SK-N-SH (cell line): ENCODE results near the gene COG3. TPM values are rescaled to one million over a fixed set of nuclear protein-coding genes. Genes with fewer than 3 reads are reported as not detected.

Source experiments
- CTCF ChIA-PET: fragments of 300-600, 350-600 bp; formaldehyde crosslinking; extraction: SDS; loops from one replicate; lab custom pipeline; 2021; lab: Yijun Ruan, JAX
- POLR2A ChIA-PET: fragments of 350-600 bp; sonication (Branson Sonifier 250); formaldehyde crosslinking; extraction: SDS; loops from one replicate; lab custom pipeline; 2020; ENCODE audit warnings: antibody characterized with exemption, inconsistent platforms; lab: Yijun Ruan, JAX
- DNase-seq: peaks from one replicate; pipeline ENCODE4 v3.0.0; 2012
- H2AFZ ChIP-seq: fragments of 200-600 bp; sonication (generic); 2 replicates; pipeline ENCODE4 v1.8.1; 2016; ENCODE audit warnings: antibody characterized with exemption, mild to moderate bottlenecking, low read depth
- H3F3A ChIP-seq: fragments of 200-600 bp; sonication (generic); replicated peaks from 2 replicates; pipeline ENCODE3; 2016; ENCODE audit warnings: antibody characterized with exemption, mild to moderate bottlenecking; ENCODE audit not compliant: insufficient read depth
- H3K27ac ChIP-seq, 2 experiments: fragments of 200-500 bp in 1 of 2; fragments of 200-600 bp in 1 of 2; sonication (Bioruptor generic) in 1 of 2; sonication (generic), shearing (Covaris generic) in 1 of 2; 2 replicates each; pipeline versions ENCODE4 v1.5.1 to v1.6.1; 2014 to 2016; ENCODE audit warnings: low read depth in 2 of 2, inconsistent platforms in 1 of 2, low read length in 1 of 2, mild to moderate bottlenecking in 1 of 2, mixed read lengths in 1 of 2
- H3K27me3 ChIP-seq: fragments of 200-600 bp; sonication (generic), shearing (Covaris generic); 2 replicates; pipeline ENCODE4 v1.6.1; 2016; ENCODE audit warnings: mixed run types; ENCODE audit not compliant: insufficient read depth
- H3K36me3 ChIP-seq, 2 experiments: fragments of 200-500 bp in 1 of 2; fragments of 200-600 bp in 1 of 2; sonication (Bioruptor generic) in 1 of 2; sonication (generic) in 1 of 2; replicated peaks in 1 of 2; 2 replicates each; pipeline versions ENCODE3 to v1.5.1; 2014 to 2016; ENCODE audit warnings: low read length in 1 of 2, mild to moderate bottlenecking in 1 of 2; ENCODE audit not compliant: insufficient read depth in 2 of 2, control insufficient read depth in 1 of 2
- H3K4me1 ChIP-seq, 2 experiments: fragments of 200-500 bp in 1 of 2; fragments of 200-600 bp in 1 of 2; sonication (Bioruptor generic) in 1 of 2; sonication (generic), shearing (Covaris generic) in 1 of 2; 2 replicates each; pipeline versions ENCODE4 v1.5.1 to v1.6.1; 2014 to 2016; ENCODE audit warnings: low read depth in 1 of 2, low read length in 1 of 2, mixed run types in 1 of 2; ENCODE audit not compliant: insufficient read depth in 2 of 2, control insufficient read depth in 1 of 2
- H3K4me2 ChIP-seq: fragments of 200-600 bp; sonication (generic), shearing (Covaris generic); 2 replicates; pipeline ENCODE4 v1.6.1; 2017; ENCODE audit warnings: mixed run types
- H3K4me3 ChIP-seq, 2 experiments: fragments of 200-500 bp in 1 of 2; fragments of 200-600 bp in 1 of 2; sonication (Bioruptor generic) in 1 of 2; sonication (generic), shearing (Covaris generic) in 1 of 2; 2 replicates each; pipeline versions ENCODE4 v1.5.1 to v1.8.1; 2014 to 2016; ENCODE audit warnings: low read depth in 2 of 2, inconsistent platforms in 1 of 2, low read length in 1 of 2, mild to moderate bottlenecking in 1 of 2, mixed read lengths in 1 of 2, moderate library complexity in 1 of 2
- H3K79me2 ChIP-seq: fragments of 200-600 bp; sonication (generic); 2 replicates; pipeline ENCODE4 v1.8.1; 2017; ENCODE audit warnings: mild to moderate bottlenecking; ENCODE audit not compliant: insufficient read depth
- H3K9ac ChIP-seq: fragments of 200-600 bp; sonication (generic); 2 replicates; pipeline ENCODE4 v1.6.1; 2017; ENCODE audit warnings: mixed run types
- H3K9me2 ChIP-seq: fragments of 200-600 bp; sonication (generic); 2 replicates; pipeline ENCODE4 v1.6.1; 2017; ENCODE audit warnings: mixed run types
- H3K9me3 ChIP-seq: fragments of 200-600 bp; sonication (generic); 2 replicates; pipeline ENCODE4 v1.6.1; 2017; ENCODE audit warnings: mixed run types, mild to moderate bottlenecking, moderate library complexity
- H4K20me1 ChIP-seq: fragments of 200-600 bp; sonication (generic); 2 replicates; pipeline ENCODE4 v1.6.1; 2017; ENCODE audit warnings: mild to moderate bottlenecking, mixed run types; ENCODE audit not compliant: insufficient read depth
- CHD2 ChIP-seq: fragments of 150-350 bp; IDR thresholded peaks from 2 replicates; pipeline ENCODE4 v1.6.1; 2018; ENCODE audit warnings: low read length; ENCODE audit not compliant: partially characterized antibody
- EZH2phosphoT487 ChIP-seq: fragments of 200-600 bp; sonication (generic); IDR thresholded peaks from 2 replicates; pipeline ENCODE4 v1.6.1; 2017; ENCODE audit warnings: low read depth, mixed run types, mild to moderate bottlenecking, antibody characterized with exemption, moderate library complexity, borderline replicate concordance
- FOXJ3 ChIP-seq: sonication (generic); formaldehyde crosslinking; IDR thresholded peaks from 2 replicates; pipeline ENCODE4 v1.5.1; 2020; ENCODE audit warnings: mild to moderate bottlenecking, missing genetic modification reagents
- GABPA ChIP-seq: IDR thresholded peaks from 2 replicates; pipeline ENCODE4 v1.4.0; 2012; ENCODE audit warnings: low read depth, mild to moderate bottlenecking
- GATA2 ChIP-seq: sonication (generic); formaldehyde crosslinking; IDR thresholded peaks from 2 replicates; pipeline ENCODE4 v1.5.0; 2020; ENCODE audit warnings: mild to moderate bottlenecking, missing genetic modification reagents
- POLR2AphosphoS5 ChIP-seq: IDR thresholded peaks from 2 replicates; pipeline ENCODE4 v1.6.1; 2012; ENCODE audit warnings: low read depth, low read length
- RCOR1 ChIP-seq: fragments of 150-350 bp; IDR thresholded peaks from 2 replicates; pipeline ENCODE4 v1.6.1; 2017; ENCODE audit warnings: antibody characterized with exemption, low read length
- RFX5 ChIP-seq: IDR thresholded peaks from 2 replicates; pipeline ENCODE4 v1.6.1; 2012; ENCODE audit warnings: mild to moderate bottlenecking, improper control_type of control experiment, low read length
- RXRA ChIP-seq: IDR thresholded peaks from 2 replicates; pipeline ENCODE4 v1.4.0; 2012; ENCODE audit warnings: low read depth, mild to moderate bottlenecking, borderline replicate concordance
- SIN3A ChIP-seq: IDR thresholded peaks from 2 replicates; pipeline ENCODE4 v1.6.1; 2012; ENCODE audit warnings: low read depth, mild to moderate bottlenecking, low read length, moderate library complexity, borderline replicate concordance
- SMC3 ChIP-seq: IDR thresholded peaks from 2 replicates; pipeline ENCODE4 v1.6.1; 2012; ENCODE audit warnings: low read depth, low read length, improper control_type of control experiment
- TAF1 ChIP-seq: IDR thresholded peaks from 2 replicates; pipeline ENCODE4 v1.6.1; 2012; ENCODE audit warnings: low read depth, mild to moderate bottlenecking, low read length, moderate library complexity, borderline replicate concordance
- TCF12 ChIP-seq: IDR thresholded peaks from 2 replicates; pipeline ENCODE4 v1.4.0; 2012
- YY1 ChIP-seq: IDR thresholded peaks from 2 replicates; pipeline ENCODE4 v1.4.0; 2012; ENCODE audit warnings: low read depth, mild to moderate bottlenecking
- WGBS: methylation state at CpG from one replicate; pipeline ENCODE4 v1.1.6; 2017; ENCODE audit warnings: low lambda C conversion rate; 5-methylcytosine and 5-hydroxymethylcytosine counted together
- polyA plus RNA-seq, 3 experiments: library from polyadenylated mRNA; depleted of rRNA; stranded (reverse); fragments of >200 nt; gene quantifications; 2 replicates each; pipeline ENCODE4 v1.2.3, GENCODE V29; 2012
- TF ChIP-seq, protein P1 (sequence below): fragments of 200-600 bp; sonication (generic); IDR thresholded peaks from 2 replicates; pipeline ENCODE4 v1.6.1; 2017; ENCODE audit warnings: antibody characterized with exemption, mild to moderate bottlenecking, moderate library complexity
- TF ChIP-seq, protein P2 (sequence below): IDR thresholded peaks from 2 replicates; pipeline ENCODE4 v1.6.1; 2012; ENCODE audit warnings: mild to moderate bottlenecking, low read depth, low read length, moderate library complexity
- TF ChIP-seq, protein P3 (sequence below): IDR thresholded peaks from 2 replicates; pipeline ENCODE4; 2012
- TF ChIP-seq, protein P4 (sequence below): IDR thresholded peaks from 2 replicates; pipeline ENCODE4 v1.4.0; 2012; ENCODE audit warnings: low read depth, borderline replicate concordance

The COG3 gene
- polyA plus RNA-seq, 1 of the 3 experiments (the other 2 are of a cell fraction) = 25.6 TPM

DNA sequence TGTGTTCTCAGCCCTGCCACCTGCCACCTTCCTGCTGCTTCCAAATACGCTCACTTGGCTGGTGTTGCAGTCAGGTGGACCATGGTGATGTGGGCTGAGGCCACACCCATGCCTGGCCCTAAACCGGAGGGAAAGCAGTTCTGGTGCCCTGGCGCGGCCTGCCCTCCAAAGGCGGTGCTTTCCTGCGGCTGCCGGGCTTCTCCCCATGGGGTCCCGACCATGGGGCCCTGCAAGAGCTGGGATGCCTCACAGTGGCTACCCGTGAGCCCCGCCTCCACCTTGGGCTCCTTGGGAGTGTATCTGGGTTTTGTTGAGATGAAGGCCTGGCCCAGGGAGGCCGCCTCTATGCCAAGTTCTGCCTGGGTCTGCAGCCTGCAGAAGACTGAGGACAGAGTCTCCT is 77.1 kb downstream of the COG3 start:
- Histone ChIP-seq H3K79me2 (no peaks in the 10 kb centered on the region), H3K27ac (no peak overlapping the region), H3K4me1 (no peaks in the 10 kb centered on the region; a peak in 1 of 4 replicates), H3F3A (no peaks in the 10 kb centered on the region), H3K9ac (no peak overlapping the region), H3K27me3 (no peaks in the 10 kb centered on the region), H3K4me3 (no peak overlapping the region), H3K9me2 (no peaks in the 10 kb centered on the region), H2AFZ (no peak overlapping the region), H3K4me2 (no peak overlapping the region), H3K9me3 (no peaks in the 10 kb centered on the region), H4K20me1 (no peaks in the 10 kb centered on the region), H3K36me3 (peaks cover 4 to 7% of the 10 kb centered on the region in 2 experiments)
- TF ChIP-seq POLR2AphosphoS5 = no peak
- TF ChIP-seq, protein P1, sequence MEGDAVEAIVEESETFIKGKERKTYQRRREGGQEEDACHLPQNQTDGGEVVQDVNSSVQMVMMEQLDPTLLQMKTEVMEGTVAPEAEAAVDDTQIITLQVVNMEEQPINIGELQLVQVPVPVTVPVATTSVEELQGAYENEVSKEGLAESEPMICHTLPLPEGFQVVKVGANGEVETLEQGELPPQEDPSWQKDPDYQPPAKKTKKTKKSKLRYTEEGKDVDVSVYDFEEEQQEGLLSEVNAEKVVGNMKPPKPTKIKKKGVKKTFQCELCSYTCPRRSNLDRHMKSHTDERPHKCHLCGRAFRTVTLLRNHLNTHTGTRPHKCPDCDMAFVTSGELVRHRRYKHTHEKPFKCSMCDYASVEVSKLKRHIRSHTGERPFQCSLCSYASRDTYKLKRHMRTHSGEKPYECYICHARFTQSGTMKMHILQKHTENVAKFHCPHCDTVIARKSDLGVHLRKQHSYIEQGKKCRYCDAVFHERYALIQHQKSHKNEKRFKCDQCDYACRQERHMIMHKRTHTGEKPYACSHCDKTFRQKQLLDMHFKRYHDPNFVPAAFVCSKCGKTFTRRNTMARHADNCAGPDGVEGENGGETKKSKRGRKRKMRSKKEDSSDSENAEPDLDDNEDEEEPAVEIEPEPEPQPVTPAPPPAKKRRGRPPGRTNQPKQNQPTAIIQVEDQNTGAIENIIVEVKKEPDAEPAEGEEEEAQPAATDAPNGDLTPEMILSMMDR = no peak
- TF ChIP-seq TCF12 = no peak
- no peak for TF ChIP-seq FOXJ3 (CRISPR knock-in tag)
- TF ChIP-seq SIN3A = no peak
- TF ChIP-seq YY1 = no peak
- no peak for TF ChIP-seq GATA2 (CRISPR knock-in tag)
- TF ChIP-seq, protein P2, sequence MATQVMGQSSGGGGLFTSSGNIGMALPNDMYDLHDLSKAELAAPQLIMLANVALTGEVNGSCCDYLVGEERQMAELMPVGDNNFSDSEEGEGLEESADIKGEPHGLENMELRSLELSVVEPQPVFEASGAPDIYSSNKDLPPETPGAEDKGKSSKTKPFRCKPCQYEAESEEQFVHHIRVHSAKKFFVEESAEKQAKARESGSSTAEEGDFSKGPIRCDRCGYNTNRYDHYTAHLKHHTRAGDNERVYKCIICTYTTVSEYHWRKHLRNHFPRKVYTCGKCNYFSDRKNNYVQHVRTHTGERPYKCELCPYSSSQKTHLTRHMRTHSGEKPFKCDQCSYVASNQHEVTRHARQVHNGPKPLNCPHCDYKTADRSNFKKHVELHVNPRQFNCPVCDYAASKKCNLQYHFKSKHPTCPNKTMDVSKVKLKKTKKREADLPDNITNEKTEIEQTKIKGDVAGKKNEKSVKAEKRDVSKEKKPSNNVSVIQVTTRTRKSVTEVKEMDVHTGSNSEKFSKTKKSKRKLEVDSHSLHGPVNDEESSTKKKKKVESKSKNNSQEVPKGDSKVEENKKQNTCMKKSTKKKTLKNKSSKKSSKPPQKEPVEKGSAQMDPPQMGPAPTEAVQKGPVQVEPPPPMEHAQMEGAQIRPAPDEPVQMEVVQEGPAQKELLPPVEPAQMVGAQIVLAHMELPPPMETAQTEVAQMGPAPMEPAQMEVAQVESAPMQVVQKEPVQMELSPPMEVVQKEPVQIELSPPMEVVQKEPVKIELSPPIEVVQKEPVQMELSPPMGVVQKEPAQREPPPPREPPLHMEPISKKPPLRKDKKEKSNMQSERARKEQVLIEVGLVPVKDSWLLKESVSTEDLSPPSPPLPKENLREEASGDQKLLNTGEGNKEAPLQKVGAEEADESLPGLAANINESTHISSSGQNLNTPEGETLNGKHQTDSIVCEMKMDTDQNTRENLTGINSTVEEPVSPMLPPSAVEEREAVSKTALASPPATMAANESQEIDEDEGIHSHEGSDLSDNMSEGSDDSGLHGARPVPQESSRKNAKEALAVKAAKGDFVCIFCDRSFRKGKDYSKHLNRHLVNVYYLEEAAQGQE = no peak
- TF ChIP-seq SMC3 = no peak
- TF ChIP-seq RXRA = no peak
- no peak for TF ChIP-seq RCOR1
- no peak for TF ChIP-seq TAF1
- TF ChIP-seq GABPA = no peak
- no peak for TF ChIP-seq CHD2
- TF ChIP-seq, protein P3, sequence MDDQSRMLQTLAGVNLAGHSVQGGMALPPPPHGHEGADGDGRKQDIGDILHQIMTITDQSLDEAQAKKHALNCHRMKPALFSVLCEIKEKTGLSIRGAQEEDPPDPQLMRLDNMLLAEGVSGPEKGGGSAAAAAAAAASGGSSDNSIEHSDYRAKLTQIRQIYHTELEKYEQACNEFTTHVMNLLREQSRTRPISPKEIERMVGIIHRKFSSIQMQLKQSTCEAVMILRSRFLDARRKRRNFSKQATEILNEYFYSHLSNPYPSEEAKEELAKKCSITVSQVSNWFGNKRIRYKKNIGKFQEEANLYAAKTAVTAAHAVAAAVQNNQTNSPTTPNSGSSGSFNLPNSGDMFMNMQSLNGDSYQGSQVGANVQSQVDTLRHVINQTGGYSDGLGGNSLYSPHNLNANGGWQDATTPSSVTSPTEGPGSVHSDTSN = no peak
- no peak for TF ChIP-seq RFX5
- TF ChIP-seq EZH2phosphoT487 = no peak
- TF ChIP-seq, protein P4, sequence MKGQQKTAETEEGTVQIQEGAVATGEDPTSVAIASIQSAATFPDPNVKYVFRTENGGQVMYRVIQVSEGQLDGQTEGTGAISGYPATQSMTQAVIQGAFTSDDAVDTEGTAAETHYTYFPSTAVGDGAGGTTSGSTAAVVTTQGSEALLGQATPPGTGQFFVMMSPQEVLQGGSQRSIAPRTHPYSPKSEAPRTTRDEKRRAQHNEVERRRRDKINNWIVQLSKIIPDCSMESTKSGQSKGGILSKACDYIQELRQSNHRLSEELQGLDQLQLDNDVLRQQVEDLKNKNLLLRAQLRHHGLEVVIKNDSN = no peak
- CTCF ChIA-PET = no interaction called here
- no CpG with 5 or more reads among the region's 11 CpGs for WGBS
- POLR2A ChIA-PET = no interaction called here
- DNase-seq = no peak
